Adrenal gland (tissue), 5 donors: ENCODE data around the gene SP140L.
"Not testable (repeated sequence)": the region's sequence is repeated elsewhere in the genome, so short reads cannot be mapped to it uniquely, and the experiment has no call there.

Source experiments
- POLR2A ChIP-seq, 2 donors: fragments of 450-650 bp; IDR thresholded peaks; one replicate each; pipeline ENCODE4 v1.6.1; 2017; ENCODE audit warnings: antibody characterized with exemption in 2 of 2, mild to moderate bottlenecking in 2 of 2, moderate library complexity in 1 of 2
- TF ChIP-seq, protein P1 (sequence below), 6 experiments: fragments of 450-650 bp in 4 of 6; fragments of 200-600 bp in 2 of 6; sonication (generic) in 1 of 6; IDR thresholded peaks; 1 replicate in 5 of 6; 2 replicates in 1 of 6; pipeline versions ENCODE4 v1.5.1 to v1.8.0; 2016 to 2021; ENCODE audit warnings: antibody characterized with exemption in 6 of 6, mild to moderate bottlenecking in 2 of 6, moderate library complexity in 1 of 6
- donor health status: DM: no; HTN: no; CAD: no.

DNA sequence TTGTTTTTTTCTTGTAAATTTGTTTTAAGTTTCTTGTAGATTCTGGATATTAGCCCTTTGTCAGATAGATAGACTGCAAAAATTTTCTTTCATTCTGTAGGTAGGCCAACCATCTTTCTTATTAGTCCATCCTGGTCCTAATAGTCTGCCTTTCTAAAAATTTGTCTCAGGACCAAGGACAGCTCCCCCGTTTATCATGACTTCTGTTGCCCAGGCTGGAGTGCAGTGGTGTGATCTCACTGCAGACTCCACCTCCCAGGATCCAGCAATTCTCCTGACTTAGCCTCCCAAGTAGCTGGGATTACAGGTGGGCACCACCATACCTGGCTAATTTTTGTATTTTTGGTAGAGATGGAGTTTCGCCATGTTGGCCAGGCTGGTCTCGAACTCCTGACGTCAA lies 37.7 kb upstream of the SP140L start:
- TF ChIP-seq, protein P1, sequence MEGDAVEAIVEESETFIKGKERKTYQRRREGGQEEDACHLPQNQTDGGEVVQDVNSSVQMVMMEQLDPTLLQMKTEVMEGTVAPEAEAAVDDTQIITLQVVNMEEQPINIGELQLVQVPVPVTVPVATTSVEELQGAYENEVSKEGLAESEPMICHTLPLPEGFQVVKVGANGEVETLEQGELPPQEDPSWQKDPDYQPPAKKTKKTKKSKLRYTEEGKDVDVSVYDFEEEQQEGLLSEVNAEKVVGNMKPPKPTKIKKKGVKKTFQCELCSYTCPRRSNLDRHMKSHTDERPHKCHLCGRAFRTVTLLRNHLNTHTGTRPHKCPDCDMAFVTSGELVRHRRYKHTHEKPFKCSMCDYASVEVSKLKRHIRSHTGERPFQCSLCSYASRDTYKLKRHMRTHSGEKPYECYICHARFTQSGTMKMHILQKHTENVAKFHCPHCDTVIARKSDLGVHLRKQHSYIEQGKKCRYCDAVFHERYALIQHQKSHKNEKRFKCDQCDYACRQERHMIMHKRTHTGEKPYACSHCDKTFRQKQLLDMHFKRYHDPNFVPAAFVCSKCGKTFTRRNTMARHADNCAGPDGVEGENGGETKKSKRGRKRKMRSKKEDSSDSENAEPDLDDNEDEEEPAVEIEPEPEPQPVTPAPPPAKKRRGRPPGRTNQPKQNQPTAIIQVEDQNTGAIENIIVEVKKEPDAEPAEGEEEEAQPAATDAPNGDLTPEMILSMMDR (IDR thresholded peaks at IDR 0.05): not testable (repeated sequence)
- not testable (repeated sequence) for TF ChIP-seq POLR2A (IDR thresholded peaks at IDR 0.05)
